ENCODE data around the gene FANCD2. TPM values are rescaled to one million over a fixed set of nuclear protein-coding genes. Genes with fewer than 3 reads are reported as not detected.

The FANCD2 gene
- total RNA-seq, 1 donor: 15.7 TPM

Other genes starting within 250 kb of the FANCD2 start
- 28.8 TPM for gene TADA3, start 234.0 kb upstream of the FANCD2 start, total RNA-seq
- gene ARPC4, start 233.4 kb upstream of the FANCD2 start, total RNA-seq: 284 TPM
- gene TTLL3, start 216.2 kb upstream of the FANCD2 start, total RNA-seq: 44.6 TPM
- 5.7 TPM for gene RPUSD3, start 182.4 kb upstream of the FANCD2 start, total RNA-seq
- gene CIDEC, start 146.2 kb upstream of the FANCD2 start, total RNA-seq: not detected
- gene JAGN1, start 135.8 kb upstream of the FANCD2 start, total RNA-seq: 15.0 TPM
- 0.10 TPM for gene IL17RE, start 123.6 kb upstream of the FANCD2 start, total RNA-seq
- 2.7 TPM for gene IL17RC, start 109.3 kb upstream of the FANCD2 start, total RNA-seq
- gene CRELD1, start 92.6 kb upstream of the FANCD2 start, total RNA-seq: 7.2 TPM
- 3.9 TPM for gene PRRT3, start 74.0 kb upstream of the FANCD2 start, total RNA-seq
- 77.1 TPM for gene EMC3, start 39.6 kb upstream of the FANCD2 start, total RNA-seq
- gene FANCD2OS, start 81.8 kb downstream of the FANCD2 start, total RNA-seq: not detected
- 73.0 TPM for gene BRK1, start 89.2 kb downstream of the FANCD2 start, total RNA-seq
- gene VHL, start 115.3 kb downstream of the FANCD2 start, total RNA-seq: 75.0 TPM
- gene IRAK2, start 138.5 kb downstream of the FANCD2 start, total RNA-seq: 14.6 TPM
- 27.8 TPM for gene TATDN2, start 222.0 kb downstream of the FANCD2 start, total RNA-seq